Measurements from ENCODE around the gene CLEC2L.

DNA sequence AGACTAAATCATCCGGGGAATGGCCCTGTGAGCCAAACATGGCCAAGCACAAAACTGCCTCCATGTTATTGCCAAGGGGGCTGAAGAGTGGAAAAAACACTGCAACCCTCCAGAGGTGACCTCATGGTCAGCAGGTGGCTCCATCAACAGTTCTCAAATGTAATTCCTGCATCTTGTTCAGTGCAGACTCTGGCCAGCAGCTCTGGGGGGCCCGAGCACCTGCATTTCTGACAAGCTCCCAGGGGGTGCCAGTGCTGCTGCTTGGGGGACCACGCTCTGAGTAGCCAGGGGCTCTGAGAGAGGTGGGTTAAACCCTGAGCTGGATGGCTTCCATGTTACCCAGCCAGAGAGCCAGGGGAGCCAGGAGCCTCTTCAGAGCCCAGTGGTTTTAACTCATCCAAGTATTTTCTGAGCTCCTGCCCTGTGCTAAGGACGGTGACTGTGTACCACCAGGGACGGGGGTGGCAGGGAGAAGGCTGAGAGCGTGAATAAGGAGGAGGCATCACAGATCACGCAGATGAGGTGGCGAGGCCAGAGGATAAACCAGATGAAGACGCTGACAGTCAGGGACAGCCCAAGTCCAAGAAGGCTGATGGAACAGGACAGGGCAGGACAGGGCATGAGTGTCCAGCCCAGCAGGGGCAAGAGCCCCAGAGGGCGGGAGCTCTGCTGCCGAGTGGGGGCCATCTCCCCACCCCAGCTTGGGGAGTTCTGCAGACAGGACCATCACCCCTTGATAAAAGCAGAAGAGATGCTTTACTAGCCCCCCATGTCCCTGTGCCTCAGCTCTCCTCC is 52.9 kb downstream of the CLEC2L start:
- TF ChIP-seq CTCF (IDR thresholded peaks at IDR 0.05) (no peak), POLR2A (IDR thresholded peaks at IDR 0.05) (no peak), EP300 (IDR thresholded peaks at IDR 0.05) (no peak)

Data from tibial nerve (tissue), 4 donors.